A673 (cell line): ENCODE data around the gene PIM2.

Experiments used
- CTCF ChIP-seq: fragments of 300-800, 200-600 bp; sonication (generic); conservative IDR thresholded peaks from 2 replicates; pipeline ENCODE4 v1.5.1; 2017; ENCODE audit warnings: low read depth, mild to moderate bottlenecking, antibody characterized with exemption, low read length, moderate library complexity, mixed read lengths
- EZH2 ChIP-seq: fragments of 200-600 bp; sonication (generic); IDR thresholded peaks from 2 replicates; pipeline ENCODE4 v1.6.1; 2017; ENCODE audit warnings: borderline replicate concordance, low read depth, mild to moderate bottlenecking, mixed read lengths, antibody characterized with exemption, low read length; ENCODE audit not compliant: poor library complexity, severe bottlenecking

GRCh38 chrX:48923771-48924170 is 4.9 kb upstream of the PIM2 start:
- TF ChIP-seq CTCF (no peak), EZH2 (no peak)
